Effector memory CD4-positive, alpha-beta T cell (primary cell): ENCODE measurements around the gene CYP2C8.

Source experiments
- DNase-seq, 3 donors: peaks; one replicate each; pipeline ENCODE4 v3.0.0-alpha.2; 2020
- H3K27ac ChIP-seq: 2 replicates; pipeline ENCODE4 v1.7.0; 2013; ENCODE audit warnings: mild to moderate bottlenecking, low read length, moderate library complexity; ENCODE audit not compliant: insufficient read depth, poor library complexity, severe bottlenecking
- H3K27me3 ChIP-seq: replicated peaks from 2 replicates; pipeline ENCODE4 v1.7.0; 2013; ENCODE audit warnings: mild to moderate bottlenecking, low read length; ENCODE audit not compliant: insufficient read depth, control insufficient read depth, poor library complexity, severe bottlenecking
- H3K36me3 ChIP-seq: 2 replicates; pipeline ENCODE4 v1.7.0; 2013; ENCODE audit warnings: mild to moderate bottlenecking, low read length, moderate library complexity; ENCODE audit not compliant: control insufficient read depth, insufficient read depth
- H3K4me1 ChIP-seq: 2 replicates; pipeline ENCODE4 v1.7.0; 2013; ENCODE audit warnings: low read length, mild to moderate bottlenecking; ENCODE audit not compliant: control insufficient read depth, insufficient read depth, poor library complexity, severe bottlenecking
- H3K4me3 ChIP-seq: 2 replicates; pipeline ENCODE4 v1.7.0; 2013; ENCODE audit warnings: low read length, low read depth, mild to moderate bottlenecking; ENCODE audit not compliant: insufficient read depth, poor library complexity, severe bottlenecking
- H3K9me3 ChIP-seq: 2 replicates; pipeline ENCODE4 v1.7.0; 2013; ENCODE audit warnings: mild to moderate bottlenecking, low read length, moderate library complexity; ENCODE audit not compliant: control insufficient read depth

CYP2C8 gene

DNA sequence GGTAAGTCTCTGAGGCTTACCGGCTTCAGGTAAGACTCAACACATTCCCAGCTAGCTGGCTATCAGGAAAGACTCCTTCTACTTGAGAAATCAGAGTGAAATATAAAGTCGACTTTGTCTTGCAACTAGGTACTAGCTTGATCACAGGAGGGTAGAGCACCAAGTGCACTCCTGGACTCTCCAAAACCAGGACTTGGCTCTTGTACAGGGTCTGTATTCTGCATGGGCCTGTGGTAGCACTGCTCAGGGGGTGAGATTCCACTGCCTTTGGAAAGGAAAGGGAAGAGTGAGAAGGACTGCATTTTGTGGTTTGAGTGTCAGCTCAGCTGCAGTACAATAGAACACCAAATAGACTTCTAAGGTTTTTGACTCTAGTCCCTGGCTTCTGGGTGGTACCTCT is 19.4 kb downstream of the CYP2C8 start:
- no peak overlapping the region for H3K4me3 ChIP-seq
- no peaks in the 10 kb centered on the region for H3K9me3 ChIP-seq
- H3K4me1 ChIP-seq: no peaks in the 10 kb centered on the region
- H3K27ac ChIP-seq: no peak overlapping the region
- H3K27me3 ChIP-seq: no peaks in the 10 kb centered on the region
- no peaks in the 10 kb centered on the region for H3K36me3 ChIP-seq
- DNase-seq: no peak

DNA sequence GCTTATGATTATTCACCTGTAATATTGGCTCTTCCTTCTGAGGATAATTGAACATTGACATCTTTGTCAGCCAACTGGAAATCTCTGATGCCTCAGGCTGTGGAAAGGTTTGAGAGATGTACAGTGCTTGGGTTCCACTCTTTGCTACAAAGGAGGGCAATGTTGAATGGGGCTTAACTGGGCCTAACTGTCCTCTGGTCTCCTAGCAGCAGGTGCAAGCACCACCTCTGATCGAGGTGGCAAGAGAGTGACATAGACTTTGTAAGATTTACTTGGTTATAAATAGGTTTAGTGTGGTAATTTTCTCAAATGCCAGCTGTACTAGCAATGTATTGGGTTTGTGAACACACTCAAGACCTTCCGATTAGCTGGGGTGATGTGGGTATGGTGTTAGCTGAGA is 21.1 kb downstream of the CYP2C8 start:
- H3K27me3 ChIP-seq: no peaks in the 10 kb centered on the region
- no peaks in the 10 kb centered on the region for H3K36me3 ChIP-seq
- DNase-seq: no peak
- no peaks in the 10 kb centered on the region for H3K4me1 ChIP-seq
- no peak overlapping the region for H3K27ac ChIP-seq
- H3K9me3 ChIP-seq: no peaks in the 10 kb centered on the region
- no peak overlapping the region for H3K4me3 ChIP-seq

DNA sequence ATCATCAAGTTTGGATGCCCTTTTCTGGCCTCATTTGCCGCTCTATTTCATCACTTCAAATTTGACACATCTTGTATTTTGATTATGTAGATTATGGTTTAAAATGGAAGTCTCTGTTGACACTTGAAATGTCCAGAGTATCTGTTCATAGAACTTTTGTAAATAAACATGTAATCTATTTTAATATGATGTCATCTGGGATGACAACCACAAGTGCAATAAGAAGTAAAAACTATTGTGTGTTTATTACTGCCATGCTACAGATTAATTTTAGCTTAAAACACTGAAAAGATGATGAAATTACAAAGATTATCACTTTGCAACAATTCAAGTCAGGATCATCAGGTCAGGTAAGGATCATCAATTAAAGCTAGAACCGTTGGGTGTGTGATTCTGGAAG is 30.0 kb downstream of the CYP2C8 start:
- no peak overlapping the region for H3K4me3 ChIP-seq
- no peaks in the 10 kb centered on the region for H3K27me3 ChIP-seq
- no peak overlapping the region for H3K27ac ChIP-seq
- no peaks in the 10 kb centered on the region for H3K36me3 ChIP-seq
- no peaks in the 10 kb centered on the region for H3K9me3 ChIP-seq
- no peaks in the 10 kb centered on the region for H3K4me1 ChIP-seq
- no peak for DNase-seq

DNA sequence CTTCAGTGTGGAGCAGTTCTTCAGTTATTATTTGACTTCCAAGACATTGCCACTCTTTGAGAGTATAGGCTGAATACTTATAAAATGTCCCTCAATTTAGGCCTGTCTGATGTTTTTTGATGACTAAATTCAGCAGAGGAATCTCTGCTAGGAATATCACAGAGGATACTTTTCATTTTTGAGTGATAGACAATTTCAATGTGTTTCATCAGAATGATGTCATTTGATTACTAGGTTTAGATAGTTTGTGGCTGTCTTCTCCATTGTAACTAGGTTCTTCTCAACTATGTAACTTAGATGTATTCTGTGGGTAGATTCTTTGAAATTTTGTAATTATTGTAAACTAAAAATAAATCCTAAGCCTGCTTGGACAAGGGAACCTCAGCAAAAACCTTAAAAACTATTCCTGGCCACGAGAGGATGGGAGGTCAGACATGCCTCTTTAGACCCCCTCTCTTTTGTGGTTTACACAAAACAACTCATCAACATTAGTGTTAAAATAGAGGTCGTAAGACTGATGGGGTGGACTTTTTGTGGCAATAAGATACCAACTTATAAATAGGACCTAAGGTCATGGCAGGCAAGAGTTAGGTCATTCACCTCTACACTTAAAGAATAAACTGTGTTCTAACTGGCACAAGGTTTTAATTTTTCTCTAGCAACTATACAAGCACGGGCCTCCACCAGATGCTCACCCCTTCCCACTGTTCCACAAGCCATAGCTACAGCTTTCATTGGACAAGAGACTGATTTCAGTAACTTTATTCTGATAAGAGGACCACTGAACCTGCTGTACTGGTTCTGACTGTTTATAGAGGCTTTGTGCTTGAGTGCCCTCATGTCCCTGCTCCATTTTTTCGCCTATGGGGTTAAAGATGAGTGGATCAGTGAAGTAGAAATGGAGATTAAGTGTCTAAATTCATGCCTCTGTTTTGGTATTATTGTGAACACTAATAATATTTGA is 33.7 kb downstream of the CYP2C8 start:
- H3K9me3 ChIP-seq: no peaks in the 10 kb centered on the region
- no peaks in the 10 kb centered on the region for H3K27me3 ChIP-seq
- no peak overlapping the region for H3K4me3 ChIP-seq
- no peaks in the 10 kb centered on the region for H3K36me3 ChIP-seq
- DNase-seq: no peak
- no peaks in the 10 kb centered on the region for H3K4me1 ChIP-seq
- no peak overlapping the region for H3K27ac ChIP-seq

DNA sequence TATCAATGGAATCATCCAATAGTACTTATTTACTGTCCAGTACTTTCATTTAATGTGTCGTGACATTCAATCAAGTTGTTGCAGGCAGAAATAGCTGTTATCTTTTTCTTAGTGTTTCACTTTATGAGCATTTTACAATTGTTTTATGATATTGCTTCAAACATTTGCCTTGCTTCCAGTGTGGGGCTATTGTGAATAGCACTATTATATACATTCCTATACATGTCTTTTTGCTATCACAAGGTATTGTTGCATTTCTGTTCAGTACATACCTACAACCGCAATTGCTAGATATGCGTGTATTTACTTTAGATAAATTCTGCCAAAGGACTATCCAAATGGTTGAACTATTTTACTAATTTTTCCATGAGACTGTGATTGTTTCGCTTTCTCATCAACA is 34.9 kb downstream of the CYP2C8 start:
- no peaks in the 10 kb centered on the region for H3K36me3 ChIP-seq
- H3K27ac ChIP-seq: no peak overlapping the region
- no peaks in the 10 kb centered on the region for H3K4me1 ChIP-seq
- DNase-seq: no peak
- H3K9me3 ChIP-seq: no peaks in the 10 kb centered on the region
- H3K4me3 ChIP-seq: no peak overlapping the region
- H3K27me3 ChIP-seq: no peaks in the 10 kb centered on the region

DNA sequence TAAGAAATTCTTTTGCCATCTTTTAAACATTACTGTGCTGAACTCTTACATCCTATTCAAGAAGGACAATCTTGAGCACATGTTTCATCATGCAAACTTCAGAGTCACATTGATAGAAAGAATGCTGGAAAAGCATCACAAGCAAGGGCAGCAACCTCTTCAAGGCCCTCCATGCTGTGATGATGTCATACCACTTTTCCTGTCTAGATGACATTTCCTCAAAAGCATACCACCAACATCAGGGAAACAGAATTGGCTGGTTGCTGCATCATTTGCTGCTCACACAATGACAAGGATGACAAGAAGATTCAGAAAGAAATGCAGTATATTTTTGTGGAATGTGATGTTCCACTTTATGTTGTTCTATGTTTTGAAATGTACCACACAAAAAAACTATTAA is 37.6 kb downstream of the CYP2C8 start:
- Histone ChIP-seq H3K36me3 (no peaks in the 10 kb centered on the region), H3K27me3 (no peaks in the 10 kb centered on the region), H3K9me3 (no peaks in the 10 kb centered on the region), H3K27ac (no peak overlapping the region), H3K4me3 (no peak overlapping the region), H3K4me1 (no peaks in the 10 kb centered on the region)
- no peak for DNase-seq

DNA sequence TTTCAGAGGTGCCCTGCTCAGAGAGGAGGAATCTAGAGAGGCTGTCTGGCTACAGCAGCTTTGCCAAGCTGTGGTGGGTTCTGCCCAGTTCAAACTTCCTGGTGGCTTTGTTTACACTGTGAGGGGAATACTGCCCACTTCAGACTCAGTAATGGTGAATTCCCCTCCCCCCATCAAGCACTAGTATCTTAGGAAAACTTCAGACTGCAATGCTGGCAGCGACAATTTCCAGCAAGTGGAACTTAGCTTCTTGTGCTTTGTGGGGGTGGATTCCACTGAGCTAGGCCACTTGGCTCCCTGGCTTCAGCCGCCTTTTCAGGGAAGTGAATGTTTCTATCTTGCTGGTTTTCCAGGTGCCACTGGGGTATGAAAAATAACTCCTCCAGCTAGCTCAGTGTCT is 42.8 kb downstream of the CYP2C8 start:
- DNase-seq: no peak
- Histone ChIP-seq H3K4me1 (no peaks in the 10 kb centered on the region), H3K9me3 (no peaks in the 10 kb centered on the region), H3K27ac (no peak overlapping the region), H3K4me3 (no peak overlapping the region), H3K27me3 (no peaks in the 10 kb centered on the region), H3K36me3 (no peaks in the 10 kb centered on the region)

DNA sequence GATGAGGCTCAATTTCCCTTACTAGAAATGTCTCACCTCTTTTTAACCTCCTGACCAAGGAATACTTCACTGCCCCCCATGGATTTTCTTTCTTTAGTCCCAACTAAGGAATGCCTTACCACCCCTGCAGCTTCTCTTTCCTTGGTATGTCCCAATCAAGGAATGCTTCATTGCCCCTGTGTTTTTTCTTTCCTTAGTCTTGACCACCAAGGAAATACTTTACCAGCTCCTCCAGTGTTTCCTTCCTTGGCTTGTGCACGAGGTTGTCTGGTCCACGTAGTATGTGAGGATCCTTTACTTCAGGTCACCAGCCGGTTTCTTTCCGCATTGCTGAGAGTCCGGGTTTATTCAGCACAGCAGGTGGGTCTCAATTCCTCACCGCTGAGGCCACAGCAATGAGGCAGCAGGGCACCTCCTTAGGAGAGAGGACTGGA is 71.5 kb downstream of the CYP2C8 start:
- Histone ChIP-seq H3K4me1 (no peaks in the 10 kb centered on the region), H3K36me3 (no peaks in the 10 kb centered on the region), H3K27ac (no peak overlapping the region), H3K27me3 (no peaks in the 10 kb centered on the region), H3K4me3 (no peak overlapping the region), H3K9me3 (no peaks in the 10 kb centered on the region)
- no peak for DNase-seq

DNA sequence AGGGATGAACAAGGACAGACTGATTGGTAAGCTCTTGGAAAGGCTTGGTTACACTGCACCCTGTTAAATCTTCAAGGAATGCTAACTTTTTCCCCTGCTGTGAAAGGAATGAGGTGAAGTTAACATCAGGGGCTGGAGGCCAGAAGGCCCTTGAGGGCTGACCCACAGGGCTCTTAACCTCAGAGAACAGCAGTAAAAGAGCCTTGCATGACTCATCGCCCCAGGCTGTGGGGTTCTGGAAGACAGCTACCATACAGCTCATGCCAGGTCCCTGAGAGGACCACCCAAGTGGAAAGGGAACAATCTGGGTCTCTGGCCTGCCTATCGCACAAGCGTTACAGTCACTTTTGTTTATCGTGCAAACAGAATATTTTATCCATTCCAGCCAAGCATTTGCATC is 76.5 kb downstream of the CYP2C8 start:
- Histone ChIP-seq H3K9me3 (no peaks in the 10 kb centered on the region), H3K27ac (no peak overlapping the region), H3K4me1 (no peaks in the 10 kb centered on the region), H3K27me3 (no peaks in the 10 kb centered on the region), H3K36me3 (no peaks in the 10 kb centered on the region), H3K4me3 (no peak overlapping the region)
- no peak for DNase-seq

DNA sequence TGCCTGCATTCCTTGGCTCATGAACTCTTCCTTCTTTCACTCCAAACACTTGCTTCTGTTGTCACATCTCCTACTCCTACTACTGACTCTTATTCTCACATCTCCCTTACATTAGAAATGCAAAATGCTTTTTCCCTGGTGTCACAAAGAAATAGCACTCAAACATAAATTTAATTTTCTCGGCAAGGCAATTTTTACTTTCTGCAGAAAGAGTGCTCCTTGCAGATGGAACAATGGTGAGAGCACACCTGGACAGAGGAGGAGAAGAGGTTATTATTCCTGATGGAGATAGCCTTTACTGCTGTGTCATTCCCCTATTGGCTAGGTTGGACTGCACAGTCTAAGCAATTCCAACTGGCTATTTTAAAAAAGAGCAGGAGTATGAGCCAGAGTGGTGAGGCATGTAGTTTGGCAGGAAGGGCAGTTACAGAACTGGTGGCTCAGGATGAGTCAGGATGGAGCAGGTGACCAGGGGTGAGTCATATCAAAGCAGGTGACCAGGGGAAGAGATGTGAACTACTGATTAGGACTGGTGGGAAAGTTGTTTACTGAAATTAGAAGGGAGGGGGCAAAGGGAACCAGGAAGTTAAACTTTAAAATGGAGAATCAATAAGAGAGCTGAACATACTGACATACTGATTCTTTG is 77.9 kb downstream of the CYP2C8 start:
- no peaks in the 10 kb centered on the region for H3K9me3 ChIP-seq
- DNase-seq: no peak
- H3K4me1 ChIP-seq: no peaks in the 10 kb centered on the region
- H3K4me3 ChIP-seq: no peak overlapping the region
- H3K36me3 ChIP-seq: no peaks in the 10 kb centered on the region
- H3K27ac ChIP-seq: no peak overlapping the region
- H3K27me3 ChIP-seq: no peaks in the 10 kb centered on the region
